HG03432 (cell line): ENCODE results near the gene RACGAP1.
"Not testable (repeated sequence)": the region's sequence is repeated elsewhere in the genome, so short reads cannot be mapped to it uniquely, and the experiment has no call there.

ENCODE experiments used
- ATAC-seq: cut with Tn5 transposase; IDR thresholded peaks from one replicate; pipeline ENCODE4 v1.9.1; 2021; ENCODE audit warnings: mild to moderate bottlenecking, moderate library complexity; ENCODE audit not compliant: unreplicated experiment

RACGAP1 gene

GRCh38 chr12:49990273-49990672 lies 35.0 kb downstream of the RACGAP1 start:
- ATAC-seq = no peak

- not testable (repeated sequence) for ATAC-seq
Measured at GRCh38 chr12:49989400-49989799, 35.9 kb downstream of the RACGAP1 start.

GRCh38 chr12:49987625-49988303 lies 37.5 kb downstream of the RACGAP1 start:
- no peak for ATAC-seq

DNA sequence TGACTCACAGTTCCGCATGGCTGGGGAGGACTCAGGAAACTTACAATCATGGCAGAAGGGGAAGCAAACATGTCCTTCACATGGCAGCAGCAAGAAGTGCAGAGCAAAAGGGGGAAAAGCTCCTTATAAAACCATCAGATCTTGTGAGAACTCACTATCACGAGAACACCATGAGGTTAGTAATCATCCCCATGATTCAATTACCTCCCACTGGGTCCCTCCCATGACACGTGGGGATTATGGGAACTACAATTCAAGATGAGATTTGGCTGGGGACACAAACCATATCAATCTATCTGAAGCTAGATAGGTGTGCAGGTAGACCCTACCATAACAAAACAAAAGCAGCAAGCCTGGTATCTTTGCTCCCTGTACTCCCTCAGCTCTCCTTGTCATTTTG lies 38.8 kb downstream of the RACGAP1 start:
- not testable (repeated sequence) for ATAC-seq

GRCh38 chr12:49985981-49986380 lies 39.3 kb downstream of the RACGAP1 start:
- ATAC-seq = no peak

- no peak for ATAC-seq
Measured at GRCh38 chr12:49984476-49985359, 40.6 kb downstream of the RACGAP1 start.

DNA sequence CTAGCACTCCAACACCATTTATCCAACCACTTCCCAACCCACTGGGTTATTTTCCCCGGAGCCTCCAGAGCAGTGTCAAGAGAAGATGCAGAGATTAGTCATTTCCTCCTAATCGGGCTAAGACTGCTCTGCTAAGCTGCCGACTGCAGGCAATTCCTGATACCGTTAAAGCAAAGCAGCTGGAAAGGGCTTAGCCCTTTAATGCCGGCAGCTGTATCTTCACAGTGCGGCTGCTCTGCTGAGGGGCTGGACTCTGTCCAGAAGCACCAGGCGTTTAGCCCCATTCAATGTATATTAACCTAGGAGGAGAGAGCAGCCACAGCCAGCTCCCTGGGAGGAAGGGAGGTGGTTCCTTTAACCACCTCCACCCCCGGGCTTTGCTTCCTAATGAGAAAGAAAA lies 41.4 kb downstream of the RACGAP1 start:
- ATAC-seq = no peak

GRCh38 chr12:49982246-49983087 lies 42.8 kb downstream of the RACGAP1 start:
- ATAC-seq = no peak

DNA sequence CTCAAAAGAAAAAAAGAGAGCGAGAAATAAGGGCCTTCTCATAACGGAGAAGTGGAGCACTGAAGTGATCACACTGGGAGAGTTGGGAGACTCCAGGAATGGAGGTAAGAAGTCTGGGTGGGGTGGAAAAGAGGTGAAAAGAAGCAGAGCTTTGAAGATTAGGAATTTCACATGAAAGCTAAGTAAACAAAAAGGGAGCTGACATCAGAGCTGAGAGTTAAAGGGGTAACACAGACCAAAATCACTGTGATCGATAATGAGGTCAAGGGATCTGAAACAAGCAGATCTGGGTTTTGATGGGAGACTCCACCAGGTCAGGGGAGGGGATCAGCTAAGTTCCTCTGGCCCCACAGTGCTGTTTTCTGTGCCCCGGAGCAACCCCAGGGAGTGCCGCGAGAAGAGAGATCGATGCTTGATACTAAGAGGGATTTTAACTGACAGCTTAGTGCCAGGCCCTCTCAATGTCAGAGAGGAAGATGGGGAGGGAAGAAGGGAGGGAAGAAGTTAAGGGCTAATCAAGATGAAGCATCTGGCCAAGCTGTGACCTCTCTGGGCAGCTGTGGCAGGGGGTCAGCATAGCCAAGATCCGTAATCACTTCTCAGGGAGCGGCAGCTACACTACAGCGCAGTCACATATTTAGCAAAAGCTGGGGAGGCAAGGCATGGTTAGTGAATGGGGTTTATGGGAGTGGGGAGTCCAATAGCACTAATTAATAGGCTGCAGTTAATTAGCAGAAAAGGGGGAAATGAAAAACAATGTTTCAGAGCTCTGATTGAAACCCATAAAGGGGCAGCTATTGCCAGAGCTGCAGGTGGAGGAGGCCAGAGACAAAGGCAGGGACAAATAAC lies 44.6 kb downstream of the RACGAP1 start:
- ATAC-seq = no peak

DNA sequence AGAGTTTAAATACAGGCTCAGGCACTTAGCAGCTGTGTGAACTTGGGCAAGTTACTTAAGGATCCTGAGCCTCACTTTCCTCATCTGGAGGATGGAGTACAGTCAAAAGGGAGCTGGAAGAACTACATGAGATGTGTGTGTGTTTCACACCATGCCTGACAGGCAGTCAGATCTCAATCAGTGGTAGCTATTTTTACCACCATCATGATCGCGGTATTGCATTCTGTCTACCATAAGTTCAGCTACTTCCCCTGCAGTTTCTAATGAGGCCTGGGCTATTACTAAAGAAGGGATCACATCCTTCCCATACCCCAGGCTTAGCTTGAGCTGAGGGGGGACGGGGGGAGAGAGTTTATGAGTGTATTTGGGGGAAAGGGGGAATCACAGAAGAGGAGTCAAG lies 45.5 kb downstream of the RACGAP1 start:
- ATAC-seq = no peak

DNA sequence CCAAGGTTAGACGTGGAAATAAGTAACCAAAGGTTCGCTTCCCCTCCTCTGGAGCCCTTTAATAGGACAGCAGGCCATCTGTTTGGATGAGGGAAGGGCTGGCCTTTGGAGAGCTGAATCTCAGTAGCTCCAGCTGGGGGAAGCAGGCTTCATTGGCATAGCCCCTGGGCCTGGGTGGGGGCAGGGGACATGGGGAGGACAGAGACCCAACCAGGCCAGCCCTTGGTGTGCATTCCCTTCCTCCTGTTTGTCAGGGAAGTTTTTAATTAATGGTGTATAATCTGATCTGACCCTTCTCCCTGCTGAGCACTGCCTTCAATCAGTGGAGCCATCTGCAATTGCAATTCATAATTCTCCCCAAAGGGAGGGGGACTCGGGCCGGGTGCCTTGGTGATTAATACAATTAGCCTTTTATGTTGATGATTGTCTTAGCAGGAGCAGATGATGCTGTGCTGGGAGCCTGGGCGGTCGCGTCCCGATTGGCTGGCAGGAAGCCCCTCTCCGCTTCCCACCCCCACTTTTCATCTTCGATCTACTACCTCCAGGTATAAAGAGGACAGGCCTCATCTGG lies 46.2 kb downstream of the RACGAP1 start:
- ATAC-seq = no peak

GRCh38 chr12:49978125-49978524 lies 47.2 kb downstream of the RACGAP1 start:
- ATAC-seq = no peak

- no peak for ATAC-seq
Measured at GRCh38 chr12:49976557-49976956, 48.7 kb downstream of the RACGAP1 start.

GRCh38 chr12:49975318-49975761 lies 50.0 kb downstream of the RACGAP1 start:
- no peak for ATAC-seq

- ATAC-seq = no peak
Measured at GRCh38 chr12:49974677-49975317, 50.5 kb downstream of the RACGAP1 start.

- no peak for ATAC-seq
Measured at GRCh38 chr12:49974231-49974675, 51.0 kb downstream of the RACGAP1 start.

DNA sequence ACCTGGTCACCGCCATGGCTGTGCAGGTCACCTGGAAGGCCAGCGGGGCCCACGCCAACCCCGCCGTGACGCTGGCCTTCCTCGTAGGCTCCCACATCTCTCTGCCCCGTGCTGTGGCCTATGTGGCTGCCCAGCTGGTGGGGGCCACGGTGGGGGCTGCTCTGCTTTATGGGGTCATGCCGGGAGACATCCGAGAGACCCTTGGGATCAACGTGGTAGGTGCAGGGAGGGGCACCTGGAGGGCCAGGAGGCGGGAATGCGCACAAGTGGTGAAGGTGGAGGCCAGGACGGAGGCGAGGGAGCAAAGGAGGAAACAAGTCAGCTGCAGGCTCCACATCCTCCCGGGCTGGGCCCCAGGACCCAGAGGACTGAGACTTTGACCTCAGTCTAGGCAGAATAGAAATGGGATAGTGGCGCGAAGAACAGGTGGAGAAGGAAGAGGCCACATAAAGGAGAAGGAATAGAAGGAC lies 51.9 kb downstream of the RACGAP1 start:
- no peak for ATAC-seq

GRCh38 chr12:49972641-49973360 lies 52.5 kb downstream of the RACGAP1 start, which contains the start of gene AQP6:
TSS of gene AQP6 (plus strand) at chr12:49972947. CDS start at chr12:49973174, 227 bp downstream.
- no peak for ATAC-seq
